Liver (tissue), 9 donors: ENCODE results near the gene TREH. TPM values are rescaled to one million over a fixed set of nuclear protein-coding genes. Genes with fewer than 3 reads are reported as not detected.
"Not testable (repeated sequence)": the region's sequence is repeated elsewhere in the genome, so short reads cannot be mapped to it uniquely, and the experiment has no call there.

ENCODE experiments used
- DNase-seq: peaks from one replicate; pipeline ENCODE4 v3.0.0-alpha.2; 2017; ENCODE audit warnings: low spot score
- H3K27ac ChIP-seq, 2 donors: one replicate each; pipeline ENCODE4 v1.7.0; 2013; ENCODE audit warnings: inconsistent platforms in 2 of 2, low read length in 2 of 2, control low read depth in 1 of 2, low read depth in 1 of 2, mild to moderate bottlenecking in 1 of 2
- H3K27me3 ChIP-seq, 4 donors: one replicate each; pipeline versions ENCODE4 v1.6.1 to v1.7.0; 2013; ENCODE audit warnings: low read length in 3 of 4, inconsistent platforms in 1 of 4, mild to moderate bottlenecking in 1 of 4, moderate library complexity in 1 of 4; ENCODE audit not compliant: control insufficient read depth in 4 of 4, insufficient read depth in 4 of 4
- H3K36me3 ChIP-seq, 4 donors: one replicate each; pipeline versions ENCODE4 v1.6.1 to v1.7.0; 2013; ENCODE audit warnings: low read length in 3 of 4, mild to moderate bottlenecking in 3 of 4, low read depth in 1 of 4, moderate library complexity in 1 of 4; ENCODE audit not compliant: control insufficient read depth in 4 of 4, insufficient read depth in 3 of 4
- H3K4me1 ChIP-seq, 4 donors: one replicate each; pipeline versions ENCODE4 v1.6.1 to v1.7.0; 2013; ENCODE audit warnings: low read length in 3 of 4, mild to moderate bottlenecking in 3 of 4, moderate library complexity in 1 of 4; ENCODE audit not compliant: control insufficient read depth in 4 of 4, insufficient read depth in 4 of 4
- H3K4me3 ChIP-seq, 3 donors: one replicate each; pipeline versions ENCODE4 v1.6.1 to v1.7.0; 2013; ENCODE audit warnings: low read length in 3 of 3, control low read depth in 1 of 3, low read depth in 1 of 3, mild to moderate bottlenecking in 1 of 3
- H3K9ac ChIP-seq, 2 donors: one replicate each; pipeline ENCODE4 v1.7.0; 2013; ENCODE audit warnings: low read length in 2 of 2, mild to moderate bottlenecking in 2 of 2, moderate library complexity in 2 of 2, control low read depth in 1 of 2, low read depth in 1 of 2
- H3K9me3 ChIP-seq, 4 donors: one replicate each; pipeline versions ENCODE4 v1.6.1 to v1.7.0; 2013; ENCODE audit warnings: low read length in 3 of 4; ENCODE audit not compliant: control insufficient read depth in 4 of 4
- ATF3 ChIP-seq: IDR thresholded peaks from 2 replicates; pipeline ENCODE4 v1.6.1; 2016; ENCODE audit warnings: antibody characterized with exemption
- EGR1 ChIP-seq, 2 donors: IDR thresholded peaks; 2 replicates each; pipeline ENCODE4 v1.6.1; 2016 to 2018; ENCODE audit warnings: antibody characterized with exemption in 2 of 2, low read depth in 2 of 2
- FOXA1 ChIP-seq: IDR thresholded peaks from 2 replicates; pipeline ENCODE4 v1.6.1; 2016; ENCODE audit warnings: antibody characterized with exemption
- FOXA2 ChIP-seq: IDR thresholded peaks from 2 replicates; pipeline ENCODE4 v1.6.1; 2016; ENCODE audit warnings: antibody characterized with exemption
- GABPA ChIP-seq, 2 donors: IDR thresholded peaks in 1 of 2; conservative IDR thresholded peaks in 1 of 2; 2 replicates each; pipeline ENCODE4 v1.6.1; 2016; ENCODE audit warnings: antibody characterized with exemption in 2 of 2, mild to moderate bottlenecking in 1 of 2, moderate library complexity in 1 of 2
- HNF4A ChIP-seq, 2 donors: conservative IDR thresholded peaks; 2 replicates each; pipeline ENCODE4 v1.6.1; 2016; ENCODE audit warnings: antibody characterized with exemption in 2 of 2, mild to moderate bottlenecking in 2 of 2
- HNF4G ChIP-seq: IDR thresholded peaks from 2 replicates; pipeline ENCODE4 v1.6.1; 2016; ENCODE audit warnings: antibody characterized with exemption
- NR2F2 ChIP-seq: IDR thresholded peaks from 2 replicates; pipeline ENCODE4 v1.6.1; 2016; ENCODE audit warnings: antibody characterized with exemption
- RAD21 ChIP-seq, 2 donors: IDR thresholded peaks; 2 replicates each; pipeline ENCODE4 v1.6.1; 2016; ENCODE audit warnings: antibody characterized with exemption in 2 of 2, mild to moderate bottlenecking in 2 of 2
- SP1 ChIP-seq: IDR thresholded peaks from 2 replicates; pipeline ENCODE4 v1.6.1; 2018; ENCODE audit warnings: antibody characterized with exemption, mild to moderate bottlenecking
- TAF1 ChIP-seq: conservative IDR thresholded peaks from 2 replicates; pipeline ENCODE4 v1.6.1; 2016; ENCODE audit warnings: antibody characterized with exemption, mild to moderate bottlenecking
- YY1 ChIP-seq: IDR thresholded peaks from 2 replicates; pipeline ENCODE4 v1.6.1; 2016; ENCODE audit warnings: antibody characterized with exemption, mild to moderate bottlenecking
- ZBTB33 ChIP-seq: IDR thresholded peaks from 2 replicates; pipeline ENCODE4 v1.6.1; 2016; ENCODE audit warnings: antibody characterized with exemption
- WGBS: extraction: QIAGEN DNeasy Blood & Tissue Kit; methylation state at CpG from one replicate; pipeline ENCODE4 v1.1.7; 2013; 5-methylcytosine and 5-hydroxymethylcytosine counted together
- polyA plus RNA-seq, 2 donors: library from polyadenylated mRNA; stranded (reverse) in 1 of 2; unstranded in 1 of 2; fragments of 200-250 nt in 1 of 2; fragments of >200 nt in 1 of 2; fragmentation: Nextera tagmentation in 1 of 2; extraction: Ambion mirVana in 1 of 2; gene quantifications; one replicate each; pipeline versions ENCODE4 v1.2.1 to v1.2.3, GENCODE V29; 2013 to 2015
- total RNA-seq, 2 donors: library from RNA; depleted of rRNA; stranded (reverse); fragments of >200 nt; gene quantifications; one replicate each; pipeline ENCODE4 v1.2.3, GENCODE V29; 2014
- TF ChIP-seq, protein P1 (sequence below): IDR thresholded peaks from 2 replicates; pipeline ENCODE4 v1.6.1; 2016; ENCODE audit warnings: antibody characterized with exemption
- TF ChIP-seq, protein P2 (sequence below): fragments of 150-350 bp; IDR thresholded peaks from 2 replicates; pipeline ENCODE4 v1.5.1; 2017; ENCODE audit warnings: improper control_type of control experiment, low read depth, low read length; ENCODE audit not compliant: missing input control
- TF ChIP-seq, protein P3 (sequence below): IDR thresholded peaks from 2 replicates; pipeline ENCODE4 v1.6.1; 2016; ENCODE audit warnings: antibody characterized with exemption, mild to moderate bottlenecking
- donor health status: healthy.
- donor health status: healthy.
- donor health status: healthy.
- donor health status: healthy.
- donor health status: healthy.

Gene TREH
- total and polyA plus RNA-seq, 4 donors, result 0.50 to 1.2 (median 0.84) TPM; not detected in 1

- no peak overlapping the region for H3K9ac ChIP-seq
- DNase-seq, result no peak
- H3K4me3 ChIP-seq, result no peak overlapping the region
- TF ChIP-seq FOXA1 (no peak), YY1 (no peak), ZBTB33 (no peak), HNF4G (no peak), NR2F2 (no peak), TAF1 (no peak), FOXA2 (no peak)
- TF ChIP-seq, protein P1, sequence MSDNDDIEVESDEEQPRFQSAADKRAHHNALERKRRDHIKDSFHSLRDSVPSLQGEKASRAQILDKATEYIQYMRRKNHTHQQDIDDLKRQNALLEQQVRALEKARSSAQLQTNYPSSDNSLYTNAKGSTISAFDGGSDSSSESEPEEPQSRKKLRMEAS, result no peak
- no peak overlapping the region for H3K27ac ChIP-seq
- H3K27me3 ChIP-seq, result peaks cover 0 to 2% (median 0%) of the 10 kb centered on the region in 4 donors
- no peaks in the 10 kb centered on the region for H3K36me3 ChIP-seq
- peaks cover 0 to 20% (median 10%) of the 10 kb centered on the region in 4 donors for H3K4me1 ChIP-seq
- WGBS, result 87% methylated on average over 7 of the region's 7 CpGs
- no peaks in the 10 kb centered on the region for H3K9me3 ChIP-seq
Observed at GRCh38 chr11:118614511-118614910, 64.9 kb downstream of the TREH start.

DNA sequence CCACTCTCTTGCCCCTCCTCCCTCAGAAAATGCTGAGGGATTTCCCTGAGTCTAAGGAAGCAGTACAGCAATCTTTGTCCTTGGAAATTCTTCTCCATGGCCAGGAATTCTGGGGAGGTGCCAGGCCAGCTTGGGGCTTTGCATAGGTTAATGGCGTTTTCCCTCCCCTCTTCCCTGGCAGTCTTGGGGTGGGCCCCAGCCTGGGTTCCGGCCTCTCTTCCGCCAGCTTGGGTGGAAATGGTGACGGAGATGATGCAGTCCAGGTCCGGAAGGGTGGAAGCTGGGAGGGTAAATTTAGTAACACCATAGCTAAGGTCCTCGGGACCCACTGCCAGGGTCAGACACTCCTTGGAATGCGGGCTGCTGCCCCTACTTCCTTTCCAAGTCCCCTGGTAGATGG lies 67.1 kb downstream of the TREH start:
- TF ChIP-seq GABPA (IDR thresholded peaks at IDR 0.05 in 1 of 2, conservative IDR thresholded peaks at IDR 0.05 in 1 of 2) (peak; percentile 38 to 59), ATF3 (no peak), ZBTB33 (no peak), RAD21 (IDR thresholded peaks at IDR 0.05) (no peak), EGR1 (IDR thresholded peaks at IDR 0.05; ENCODE audit: low read depth in 2 of 2) (no peak), NR2F2 (peak; percentile 91), YY1 (no peak), SP1 (no peak), FOXA2 (no peak), FOXA1 (no peak), TAF1 (no peak), HNF4A (conservative IDR thresholded peaks at IDR 0.05) (no peak)
- TF ChIP-seq, protein P2, sequence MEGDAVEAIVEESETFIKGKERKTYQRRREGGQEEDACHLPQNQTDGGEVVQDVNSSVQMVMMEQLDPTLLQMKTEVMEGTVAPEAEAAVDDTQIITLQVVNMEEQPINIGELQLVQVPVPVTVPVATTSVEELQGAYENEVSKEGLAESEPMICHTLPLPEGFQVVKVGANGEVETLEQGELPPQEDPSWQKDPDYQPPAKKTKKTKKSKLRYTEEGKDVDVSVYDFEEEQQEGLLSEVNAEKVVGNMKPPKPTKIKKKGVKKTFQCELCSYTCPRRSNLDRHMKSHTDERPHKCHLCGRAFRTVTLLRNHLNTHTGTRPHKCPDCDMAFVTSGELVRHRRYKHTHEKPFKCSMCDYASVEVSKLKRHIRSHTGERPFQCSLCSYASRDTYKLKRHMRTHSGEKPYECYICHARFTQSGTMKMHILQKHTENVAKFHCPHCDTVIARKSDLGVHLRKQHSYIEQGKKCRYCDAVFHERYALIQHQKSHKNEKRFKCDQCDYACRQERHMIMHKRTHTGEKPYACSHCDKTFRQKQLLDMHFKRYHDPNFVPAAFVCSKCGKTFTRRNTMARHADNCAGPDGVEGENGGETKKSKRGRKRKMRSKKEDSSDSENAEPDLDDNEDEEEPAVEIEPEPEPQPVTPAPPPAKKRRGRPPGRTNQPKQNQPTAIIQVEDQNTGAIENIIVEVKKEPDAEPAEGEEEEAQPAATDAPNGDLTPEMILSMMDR, result no peak
- TF ChIP-seq, protein P3, sequence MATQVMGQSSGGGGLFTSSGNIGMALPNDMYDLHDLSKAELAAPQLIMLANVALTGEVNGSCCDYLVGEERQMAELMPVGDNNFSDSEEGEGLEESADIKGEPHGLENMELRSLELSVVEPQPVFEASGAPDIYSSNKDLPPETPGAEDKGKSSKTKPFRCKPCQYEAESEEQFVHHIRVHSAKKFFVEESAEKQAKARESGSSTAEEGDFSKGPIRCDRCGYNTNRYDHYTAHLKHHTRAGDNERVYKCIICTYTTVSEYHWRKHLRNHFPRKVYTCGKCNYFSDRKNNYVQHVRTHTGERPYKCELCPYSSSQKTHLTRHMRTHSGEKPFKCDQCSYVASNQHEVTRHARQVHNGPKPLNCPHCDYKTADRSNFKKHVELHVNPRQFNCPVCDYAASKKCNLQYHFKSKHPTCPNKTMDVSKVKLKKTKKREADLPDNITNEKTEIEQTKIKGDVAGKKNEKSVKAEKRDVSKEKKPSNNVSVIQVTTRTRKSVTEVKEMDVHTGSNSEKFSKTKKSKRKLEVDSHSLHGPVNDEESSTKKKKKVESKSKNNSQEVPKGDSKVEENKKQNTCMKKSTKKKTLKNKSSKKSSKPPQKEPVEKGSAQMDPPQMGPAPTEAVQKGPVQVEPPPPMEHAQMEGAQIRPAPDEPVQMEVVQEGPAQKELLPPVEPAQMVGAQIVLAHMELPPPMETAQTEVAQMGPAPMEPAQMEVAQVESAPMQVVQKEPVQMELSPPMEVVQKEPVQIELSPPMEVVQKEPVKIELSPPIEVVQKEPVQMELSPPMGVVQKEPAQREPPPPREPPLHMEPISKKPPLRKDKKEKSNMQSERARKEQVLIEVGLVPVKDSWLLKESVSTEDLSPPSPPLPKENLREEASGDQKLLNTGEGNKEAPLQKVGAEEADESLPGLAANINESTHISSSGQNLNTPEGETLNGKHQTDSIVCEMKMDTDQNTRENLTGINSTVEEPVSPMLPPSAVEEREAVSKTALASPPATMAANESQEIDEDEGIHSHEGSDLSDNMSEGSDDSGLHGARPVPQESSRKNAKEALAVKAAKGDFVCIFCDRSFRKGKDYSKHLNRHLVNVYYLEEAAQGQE, result no peak
- TF ChIP-seq, protein P1, result no peak
- Histone ChIP-seq H3K9me3 (no peaks in the 10 kb centered on the region), H3K27me3 (peaks cover 0 to 2% (median 0%) of the 10 kb centered on the region in 4 donors), H3K9ac (no peak overlapping the region), H3K4me3 (no peak overlapping the region), H3K4me1 (peaks cover 0 to 28% (median 17%) of the 10 kb centered on the region in 4 donors), H3K27ac (peak overlapping the region; percentile 51 to 63), H3K36me3 (no peaks in the 10 kb centered on the region)
- no peak for DNase-seq
- WGBS, result 67% methylated on average over 7 of the region's 7 CpGs

DNA sequence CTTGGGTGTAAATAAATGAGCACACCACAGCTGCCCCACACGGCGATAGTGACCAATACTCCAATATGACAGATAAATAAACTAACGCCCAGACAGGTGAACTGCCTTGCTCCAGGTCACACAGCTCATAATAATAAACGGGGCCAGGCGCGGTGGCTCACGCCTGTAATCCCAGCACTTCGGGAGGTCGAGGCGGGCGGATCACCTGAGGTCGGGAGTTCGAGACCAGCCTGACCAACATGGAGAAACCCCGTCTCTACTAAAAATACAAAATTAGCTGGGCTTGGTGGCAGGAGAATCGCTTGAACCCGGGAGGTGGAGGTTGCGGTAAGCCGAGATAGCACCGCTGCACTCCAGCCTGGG lies 68.0 kb downstream of the TREH start:
- not testable (repeated sequence) for DNase-seq, H3K4me3 ChIP-seq, H3K9ac ChIP-seq

More for the DNA sequence above, 68.0 kb downstream of the TREH start:
- not testable (repeated sequence) for H3K27ac ChIP-seq, H3K27me3 ChIP-seq, H3K36me3 ChIP-seq, H3K9me3 ChIP-seq
- H3K4me1 ChIP-seq, result peaks cover 0 to 28% (median 17%) of the 10 kb centered on the region in 4 donors
- 64% methylated on average over 19 of the region's 19 CpGs for WGBS
